PC-3 (cell line): Measurements from ENCODE around the gene LIMS2. TPM values are rescaled to one million over a fixed set of nuclear protein-coding genes. Genes with fewer than 3 reads are reported as not detected.

Experiments
- ATAC-seq: fragments of 200-7000 bp; cut with Tn5 transposase; 2 replicates; pipeline ENCODE4 v1.9.1; 2020; ENCODE audit warnings: mild to moderate bottlenecking, moderate library complexity
- BruUV-seq: library from RNA; stranded (reverse); fragments of 400-500 nt; replicated peaks from 2 replicates; lab custom pipeline; 2021; lab: Mats Ljungman, UMichigan
- CTCF ChIA-PET: fragments of 300-600 bp; sonication (Branson Sonifier 250); formaldehyde crosslinking; loops from one replicate; lab custom pipeline; 2022; ENCODE audit warnings: antibody characterized with exemption; lab: Charles Lee
- POLR2A ChIA-PET: fragments of 300-600 bp; sonication (Branson Sonifier 250); formaldehyde crosslinking; loops from one replicate; lab custom pipeline; 2022; ENCODE audit warnings: antibody characterized with exemption; ENCODE audit not compliant: unreplicated experiment; lab: Charles Lee
- DNase-seq: peaks from one replicate; pipeline ENCODE4 v3.0.0-alpha.2; 2015
- H2AFZ ChIP-seq: fragments of 300-600 bp; sonication (generic); 2 replicates; pipeline ENCODE4 v1.6.0; 2016; ENCODE audit warnings: antibody characterized with exemption, low read length
- H3F3A ChIP-seq: fragments of 300-600 bp; sonication (generic); one replicate; pipeline ENCODE4 v1.6.0; 2017; ENCODE audit warnings: antibody characterized with exemption, low read length, control low read depth, mild to moderate bottlenecking; ENCODE audit not compliant: unreplicated experiment
- H3K27ac ChIP-seq: fragments of 300-600 bp; sonication (generic); 2 replicates; pipeline ENCODE4 v1.5.1; 2016; ENCODE audit warnings: mild to moderate bottlenecking, low read length
- H3K27me3 ChIP-seq: fragments of 300-600 bp; sonication (generic); 2 replicates; pipeline ENCODE4 v1.6.1; 2016; ENCODE audit warnings: low read length, mixed read lengths
- H3K36me3 ChIP-seq: fragments of 300-600 bp; sonication (generic); 2 replicates; pipeline ENCODE4 v1.6.1; 2016; ENCODE audit warnings: low read depth, mixed run types, low read length, mixed read lengths
- H3K4me1 ChIP-seq: fragments of 300-600 bp; sonication (generic); 2 replicates; pipeline ENCODE4 v1.5.1; 2016; ENCODE audit warnings: low read length; ENCODE audit not compliant: insufficient read depth
- H3K4me2 ChIP-seq: fragments of 300-600 bp; sonication (generic); 2 replicates; pipeline ENCODE4 v1.6.0; 2016; ENCODE audit warnings: low read length
- H3K4me3 ChIP-seq: fragments of 300-600 bp; sonication (generic); 2 replicates; pipeline ENCODE4 v1.5.1; 2016; ENCODE audit warnings: mild to moderate bottlenecking, low read length, mixed read lengths
- H3K79me2 ChIP-seq: fragments of 300-600 bp; sonication (generic); 2 replicates; pipeline ENCODE4 v1.6.1; 2017; ENCODE audit warnings: low read length, mixed read lengths
- H3K9ac ChIP-seq: fragments of 300-600 bp; sonication (generic); 2 replicates; pipeline ENCODE4 v1.6.0; 2016; ENCODE audit warnings: mild to moderate bottlenecking, low read length
- H3K9me2 ChIP-seq: fragments of 300-600 bp; sonication (generic); replicated peaks from 2 replicates; pipeline ENCODE4 v1.6.1; 2016; ENCODE audit warnings: mixed run types, low read length, mixed read lengths
- H3K9me3 ChIP-seq: fragments of 300-600 bp; sonication (generic); 2 replicates; pipeline ENCODE4 v1.6.1; 2016; ENCODE audit warnings: low read length, mixed read lengths
- H4K20me1 ChIP-seq: fragments of 300-600 bp; sonication (generic); 2 replicates; pipeline ENCODE4 v1.6.1; 2016; ENCODE audit warnings: low read length, mixed read lengths
- EZH2 ChIP-seq: fragments of 300-600 bp; sonication (generic); IDR thresholded peaks from one replicate; pipeline ENCODE4 v1.6.1; 2017; ENCODE audit warnings: antibody characterized with exemption, mild to moderate bottlenecking, low read length; ENCODE audit not compliant: unreplicated experiment
- EZH2phosphoT487 ChIP-seq: fragments of 300-600 bp; sonication (generic); IDR thresholded peaks from 2 replicates; pipeline ENCODE4 v1.6.1; 2018; ENCODE audit warnings: mild to moderate bottlenecking, antibody characterized with exemption, low read length, borderline replicate concordance
- intact Hi-C: fragments of 100-400 bp; cut with micrococcal nuclease; formaldehyde crosslinking; loops from 2 replicates; pipeline ENCODE4 v1.9.0; 2023
- total RNA-seq: library from RNA; depleted of rRNA; stranded (reverse); fragments of >200 nt; gene quantifications from 2 replicates; pipeline ENCODE4 v1.2.3, GENCODE V29; 2014
- TF ChIP-seq, protein P1 (sequence below): fragments of 300-600 bp; sonication (generic); conservative IDR thresholded peaks from 2 replicates; pipeline ENCODE4 v1.5.1; 2017; ENCODE audit warnings: antibody characterized with exemption, low read depth, mild to moderate bottlenecking, low read length

The LIMS2 gene
- total RNA-seq, 1 experiment from 2014 or later, result 5.0 TPM

- H3K4me2 ChIP-seq, result peak overlapping the region; percentile 42; the same call in 1 of the 2 replicates
- no peaks in the 10 kb centered on the region for H4K20me1 ChIP-seq
- no peaks in the 10 kb centered on the region for H3K27me3 ChIP-seq
- H3K79me2 ChIP-seq, result no peaks in the 10 kb centered on the region
- H3K4me1 ChIP-seq, result peaks cover 26% of the 10 kb centered on the region
- peak overlapping the region; percentile 84 for H3K9ac ChIP-seq
- H3K27ac ChIP-seq, result peak overlapping the region; percentile 99
- H2AFZ ChIP-seq, result no peak overlapping the region
- H3F3A ChIP-seq, result no peaks in the 10 kb centered on the region
- no peaks in the 10 kb centered on the region for H3K9me2 ChIP-seq
- H3K36me3 ChIP-seq, result no peaks in the 10 kb centered on the region; the same call in 1 of the 2 replicates
- no TSS peak for BruUV-seq
- H3K9me3 ChIP-seq, result no peaks in the 10 kb centered on the region
- TF ChIP-seq, protein P1, sequence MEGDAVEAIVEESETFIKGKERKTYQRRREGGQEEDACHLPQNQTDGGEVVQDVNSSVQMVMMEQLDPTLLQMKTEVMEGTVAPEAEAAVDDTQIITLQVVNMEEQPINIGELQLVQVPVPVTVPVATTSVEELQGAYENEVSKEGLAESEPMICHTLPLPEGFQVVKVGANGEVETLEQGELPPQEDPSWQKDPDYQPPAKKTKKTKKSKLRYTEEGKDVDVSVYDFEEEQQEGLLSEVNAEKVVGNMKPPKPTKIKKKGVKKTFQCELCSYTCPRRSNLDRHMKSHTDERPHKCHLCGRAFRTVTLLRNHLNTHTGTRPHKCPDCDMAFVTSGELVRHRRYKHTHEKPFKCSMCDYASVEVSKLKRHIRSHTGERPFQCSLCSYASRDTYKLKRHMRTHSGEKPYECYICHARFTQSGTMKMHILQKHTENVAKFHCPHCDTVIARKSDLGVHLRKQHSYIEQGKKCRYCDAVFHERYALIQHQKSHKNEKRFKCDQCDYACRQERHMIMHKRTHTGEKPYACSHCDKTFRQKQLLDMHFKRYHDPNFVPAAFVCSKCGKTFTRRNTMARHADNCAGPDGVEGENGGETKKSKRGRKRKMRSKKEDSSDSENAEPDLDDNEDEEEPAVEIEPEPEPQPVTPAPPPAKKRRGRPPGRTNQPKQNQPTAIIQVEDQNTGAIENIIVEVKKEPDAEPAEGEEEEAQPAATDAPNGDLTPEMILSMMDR, result no peak
- TF ChIP-seq EZH2phosphoT487 (no peak), EZH2 (no peak)
- ATAC-seq (no peak), DNase-seq (peak; percentile 43)
- POLR2A ChIA-PET, result interaction anchor here (0.7 kb wide), 2 partner anchors 47 to 130 kb away, joined by 3 read pairs; no protein-coding TSS in a partner anchor
- intact Hi-C loops, result no loop called here
- CTCF ChIA-PET, result interaction anchor here (1.2 kb wide), 1 partner anchor 47 kb away, joined by 6 read pairs; no protein-coding TSS in a partner anchor
- no peak overlapping the region for H3K4me3 ChIP-seq
These were observed 36.8 kb downstream of the LIMS2 start for GRCh38 chr2:127638361-127639110.

DNA sequence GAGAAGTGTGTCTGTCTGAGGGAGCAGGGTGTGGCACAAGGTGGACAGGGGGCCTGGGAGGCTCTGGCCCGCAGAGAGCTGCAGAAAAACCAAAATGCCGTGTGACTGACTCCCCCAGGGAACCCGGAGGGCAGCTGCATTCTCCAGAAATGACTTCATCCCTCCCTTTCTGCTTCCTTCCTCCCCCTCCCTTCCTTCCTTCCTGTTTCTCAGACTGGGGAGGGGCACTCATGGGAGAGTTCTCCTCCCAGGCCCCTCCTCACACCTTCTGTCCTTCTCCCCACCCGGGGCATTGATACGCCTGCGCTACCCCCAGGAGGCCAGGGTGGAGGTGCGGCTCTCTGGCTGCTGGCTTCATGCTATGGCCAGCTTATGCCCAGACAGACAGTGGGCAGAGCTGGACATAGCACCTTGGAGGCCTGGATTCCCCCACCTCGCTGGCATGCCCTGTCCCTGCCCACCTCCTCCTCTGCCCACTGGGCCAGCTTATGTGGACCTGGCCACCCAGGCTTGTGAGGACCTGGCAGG lies 37.5 kb downstream of the LIMS2 start:
- Histone ChIP-seq H4K20me1 (no peaks in the 10 kb centered on the region), H3K4me2 (peak overlapping the region; percentile 58; the same call in 1 of the 2 replicates), H3K9me3 (no peaks in the 10 kb centered on the region), H3K27me3 (no peaks in the 10 kb centered on the region), H2AFZ (no peak overlapping the region), H3K27ac (peak overlapping the region; percentile 99), H3K9ac (peak overlapping the region; percentile 84), H3K4me3 (no peak overlapping the region), H3K79me2 (no peaks in the 10 kb centered on the region), H3F3A (no peaks in the 10 kb centered on the region), H3K36me3 (no peaks in the 10 kb centered on the region; the same call in 1 of the 2 replicates), H3K9me2 (no peaks in the 10 kb centered on the region), H3K4me1 (peaks cover 26% of the 10 kb centered on the region)
- TF ChIP-seq, protein P1, result no peak
- TF ChIP-seq EZH2, result no peak
- no peak for TF ChIP-seq EZH2phosphoT487
- peak; percentile 82 for ATAC-seq
- peak; percentile 97 for DNase-seq
- ChIA-PET POLR2A (interaction anchor here (0.6 to 0.7 kb wide), 3 partner anchors 9 to 129 kb away, joined by 3 to 28 read pairs (median 3); no protein-coding TSS in a partner anchor), CTCF (interaction anchor here (0.6 to 1.2 kb wide), 2 partner anchors 39 to 46 kb away, joined by 3 to 6 read pairs; no protein-coding TSS in a partner anchor)
- no TSS peak for BruUV-seq
- intact Hi-C loops, result loop anchor here (2.0 kb wide), 1 partner anchor 19 kb away; no protein-coding TSS in a partner anchor
